Vagina (tissue), 2 donors: ENCODE measurements around the gene RYR2.

Experiments used
- POLR2A ChIP-seq, 2 donors: fragments of 450-650 bp; IDR thresholded peaks; one replicate each; pipeline ENCODE4 v1.6.1; 2017; ENCODE audit warnings: antibody characterized with exemption in 2 of 2, mild to moderate bottlenecking in 2 of 2, moderate library complexity in 2 of 2
- TF ChIP-seq, protein P1 (sequence below), 3 experiments: fragments of 450-650 bp in 2 of 3; fragments of 200-600 bp in 1 of 3; sonication (generic) in 1 of 3; IDR thresholded peaks; one replicate each; pipeline ENCODE4 v1.5.1; 2017 to 2019; ENCODE audit warnings: antibody characterized with exemption in 3 of 3, mild to moderate bottlenecking in 2 of 3, moderate library complexity in 2 of 3

DNA sequence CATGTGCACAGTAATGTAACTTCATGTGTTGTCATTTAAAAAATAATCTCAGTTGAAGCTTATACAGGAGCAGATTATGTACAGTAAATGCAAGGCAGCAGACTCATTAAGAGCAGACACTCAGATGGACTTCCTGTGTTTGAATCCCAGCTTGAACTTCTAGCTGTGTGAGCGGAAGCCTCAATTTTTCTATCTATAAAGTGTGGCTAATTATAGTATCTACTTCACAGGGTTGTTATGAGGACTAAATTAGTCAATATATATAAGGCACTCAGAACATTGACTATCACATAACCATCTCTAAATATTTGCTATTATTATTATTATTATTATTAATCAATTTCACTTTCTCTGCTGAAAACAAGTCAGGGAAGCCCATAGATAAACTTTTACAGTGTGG lies 707.1 kb downstream of the RYR2 start:
- TF ChIP-seq, protein P1, sequence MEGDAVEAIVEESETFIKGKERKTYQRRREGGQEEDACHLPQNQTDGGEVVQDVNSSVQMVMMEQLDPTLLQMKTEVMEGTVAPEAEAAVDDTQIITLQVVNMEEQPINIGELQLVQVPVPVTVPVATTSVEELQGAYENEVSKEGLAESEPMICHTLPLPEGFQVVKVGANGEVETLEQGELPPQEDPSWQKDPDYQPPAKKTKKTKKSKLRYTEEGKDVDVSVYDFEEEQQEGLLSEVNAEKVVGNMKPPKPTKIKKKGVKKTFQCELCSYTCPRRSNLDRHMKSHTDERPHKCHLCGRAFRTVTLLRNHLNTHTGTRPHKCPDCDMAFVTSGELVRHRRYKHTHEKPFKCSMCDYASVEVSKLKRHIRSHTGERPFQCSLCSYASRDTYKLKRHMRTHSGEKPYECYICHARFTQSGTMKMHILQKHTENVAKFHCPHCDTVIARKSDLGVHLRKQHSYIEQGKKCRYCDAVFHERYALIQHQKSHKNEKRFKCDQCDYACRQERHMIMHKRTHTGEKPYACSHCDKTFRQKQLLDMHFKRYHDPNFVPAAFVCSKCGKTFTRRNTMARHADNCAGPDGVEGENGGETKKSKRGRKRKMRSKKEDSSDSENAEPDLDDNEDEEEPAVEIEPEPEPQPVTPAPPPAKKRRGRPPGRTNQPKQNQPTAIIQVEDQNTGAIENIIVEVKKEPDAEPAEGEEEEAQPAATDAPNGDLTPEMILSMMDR (IDR thresholded peaks at IDR 0.05), result no peak
- no peak for TF ChIP-seq POLR2A (IDR thresholded peaks at IDR 0.05)
